ENCODE measurements around the gene SLC25A30.
"Not testable (repeated sequence)": the region's sequence is repeated elsewhere in the genome, so short reads cannot be mapped to it uniquely, and the experiment has no call there.

SLC25A30 gene

GRCh38 chr13:45391926-45392325, 26.2 kb downstream of the SLC25A30 start:
- DNase-seq (ENCODE audit: low read depth in 2 of 2) = no peak

DNA sequence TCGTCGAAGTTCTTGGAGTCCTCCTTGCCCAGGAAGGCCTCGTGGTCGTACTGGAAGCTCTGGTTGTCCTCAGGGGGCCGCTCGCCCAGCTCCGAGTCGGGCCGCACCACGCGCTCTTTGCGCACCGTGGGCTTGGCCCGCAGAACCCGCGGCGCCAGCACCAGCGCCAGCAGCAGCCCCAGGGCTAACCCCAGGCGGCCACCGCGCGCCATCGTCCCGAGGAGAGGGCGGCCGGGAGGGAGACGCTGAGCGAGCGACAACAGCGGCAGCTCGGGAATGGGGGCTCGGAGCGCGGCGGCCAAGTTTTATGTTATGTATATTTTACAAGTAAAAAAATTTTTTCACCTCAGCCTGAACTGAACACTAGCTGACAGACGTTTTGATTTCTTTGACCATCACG, 27.0 kb downstream of the SLC25A30 start:
- DNase-seq (ENCODE audit: low read depth in 2 of 2) = not testable (repeated sequence)

GRCh38 chr13:45390348-45390747, 27.8 kb downstream of the SLC25A30 start:
- not testable (repeated sequence) for DNase-seq (ENCODE audit: low read depth in 2 of 2)

DNA sequence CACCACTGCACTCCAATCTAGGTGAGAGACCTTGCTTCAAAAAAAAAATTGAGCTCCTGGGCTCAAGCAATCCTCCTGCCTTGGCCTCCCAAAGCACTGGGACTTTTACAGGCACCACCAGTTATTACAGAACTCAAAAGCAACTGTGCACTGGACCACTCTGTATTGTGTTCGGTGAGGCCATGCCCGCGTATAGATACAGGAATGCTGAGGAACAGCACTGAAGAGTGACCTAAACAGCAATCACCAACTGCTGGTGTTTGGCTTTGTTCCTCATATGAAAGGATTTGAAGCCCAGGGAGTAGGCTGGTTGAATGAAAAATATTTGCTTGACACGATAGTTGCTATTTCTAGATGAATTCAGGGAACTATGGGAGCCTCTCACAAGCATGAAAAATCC, 29.5 kb downstream of the SLC25A30 start:
- DNase-seq (ENCODE audit: low read depth in 2 of 2) = no peak

DNA sequence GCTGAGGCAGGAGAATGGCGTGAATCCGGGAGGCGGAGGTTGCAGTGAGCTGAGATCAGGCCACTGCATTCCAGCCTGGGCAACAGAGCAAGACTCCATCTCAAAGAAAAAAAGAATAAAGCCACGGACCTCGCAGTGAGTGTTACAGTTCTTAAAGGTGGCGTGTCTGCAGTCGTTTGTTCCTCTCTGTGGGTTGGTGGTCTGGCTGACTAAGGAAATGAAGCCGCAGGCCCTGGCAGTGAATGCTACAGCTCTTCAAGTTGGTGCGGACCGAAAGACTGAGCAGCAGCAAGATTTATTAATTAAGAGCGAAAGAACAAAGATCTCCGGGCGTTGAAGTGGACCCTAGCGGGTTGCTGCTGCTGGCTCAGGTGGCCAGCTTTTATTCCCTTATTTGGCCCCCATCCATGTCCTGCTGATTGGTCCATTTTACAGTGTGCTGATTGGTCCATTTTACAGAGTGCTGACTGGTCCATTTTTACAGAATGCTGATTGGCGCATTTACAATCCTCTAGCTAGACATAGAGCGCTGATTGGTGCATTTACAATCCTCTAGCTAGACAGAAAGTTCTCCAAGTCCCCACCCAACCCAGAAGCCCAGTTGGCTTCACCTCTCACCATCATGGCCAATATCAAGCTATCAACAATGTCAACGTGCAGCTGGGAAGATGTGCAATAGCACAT, 31.1 kb downstream of the SLC25A30 start:
- not testable (repeated sequence) for DNase-seq (ENCODE audit: low read depth in 2 of 2)

- DNase-seq (ENCODE audit: low read depth in 2 of 2) = no peak
Measured at GRCh38 chr13:45385907-45386553, 32.1 kb downstream of the SLC25A30 start.

DNA sequence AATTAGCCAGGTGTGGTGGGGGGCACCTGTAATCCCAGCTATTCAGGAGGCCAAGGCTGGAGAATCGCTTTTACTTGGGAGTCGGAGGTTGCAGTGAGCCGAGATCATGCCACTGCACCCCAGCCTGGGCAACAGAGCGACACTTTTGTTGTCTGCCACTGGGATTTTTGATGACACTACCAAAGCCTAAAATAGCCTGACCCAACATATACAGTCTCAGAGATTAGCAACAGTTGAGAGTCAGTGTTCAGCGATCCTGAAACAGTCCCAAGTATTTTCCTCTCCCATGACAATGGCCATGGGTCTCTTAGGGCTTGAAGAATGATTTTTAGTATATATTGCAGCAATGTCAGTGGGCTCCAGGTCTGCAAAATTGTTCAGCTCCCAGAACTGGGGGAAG, 32.9 kb downstream of the SLC25A30 start:
- DNase-seq (ENCODE audit: low read depth in 2 of 2) = no peak

GRCh38 chr13:45384474-45385174, 33.5 kb downstream of the SLC25A30 start:
- DNase-seq (ENCODE audit: low read depth in 2 of 2) = no peak

- DNase-seq (ENCODE audit: low read depth in 2 of 2) = not testable (repeated sequence)
Measured at GRCh38 chr13:45382739-45383138, 35.4 kb downstream of the SLC25A30 start.

DNA sequence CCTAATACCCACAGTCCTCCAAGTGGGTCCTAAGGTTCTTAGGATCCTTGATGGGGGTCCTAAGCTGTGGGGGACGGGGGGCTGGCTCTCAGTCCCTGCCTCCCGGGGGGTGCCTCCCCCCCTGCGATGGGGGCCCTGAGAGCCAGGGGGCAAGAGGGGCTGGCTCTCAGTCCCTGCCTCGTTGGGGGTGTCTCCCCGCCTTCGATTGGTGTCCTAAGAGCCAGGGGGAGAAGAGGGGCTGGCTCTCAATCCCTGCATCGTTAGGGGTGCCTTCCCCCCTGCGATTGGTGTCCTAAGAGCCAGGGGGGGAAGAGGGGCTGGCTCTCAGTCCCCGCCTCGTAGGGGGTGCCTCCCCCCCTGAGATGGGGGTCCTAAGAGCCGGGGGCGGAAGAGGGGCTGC, 37.0 kb downstream of the SLC25A30 start:
- DNase-seq (ENCODE audit: low read depth in 2 of 2) = no peak

DNA sequence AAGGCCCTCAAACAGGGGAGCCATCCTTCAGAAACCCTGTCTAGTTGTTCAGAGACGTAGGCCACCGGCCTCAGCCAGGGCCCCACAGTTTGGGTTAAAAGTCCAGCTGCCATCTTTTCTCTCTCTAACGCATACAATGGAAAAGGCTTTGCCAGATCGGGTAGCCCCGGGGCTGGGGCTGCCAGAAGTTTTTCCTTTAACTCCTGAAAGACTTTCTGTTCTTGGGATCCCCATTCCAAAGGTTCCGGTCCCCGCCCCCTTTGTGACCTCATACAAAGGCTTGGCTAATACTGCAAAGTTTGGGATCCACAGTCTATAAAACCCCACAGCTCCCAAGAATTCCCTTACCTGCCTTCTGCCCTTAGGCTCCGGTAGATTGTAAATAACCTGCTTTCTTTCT, 37.5 kb downstream of the SLC25A30 start:
- DNase-seq (ENCODE audit: low read depth in 2 of 2) = not testable (repeated sequence)

GRCh38 chr13:45379516-45379915, 38.7 kb downstream of the SLC25A30 start:
- DNase-seq (ENCODE audit: low read depth in 2 of 2) = not testable (repeated sequence)

DNA sequence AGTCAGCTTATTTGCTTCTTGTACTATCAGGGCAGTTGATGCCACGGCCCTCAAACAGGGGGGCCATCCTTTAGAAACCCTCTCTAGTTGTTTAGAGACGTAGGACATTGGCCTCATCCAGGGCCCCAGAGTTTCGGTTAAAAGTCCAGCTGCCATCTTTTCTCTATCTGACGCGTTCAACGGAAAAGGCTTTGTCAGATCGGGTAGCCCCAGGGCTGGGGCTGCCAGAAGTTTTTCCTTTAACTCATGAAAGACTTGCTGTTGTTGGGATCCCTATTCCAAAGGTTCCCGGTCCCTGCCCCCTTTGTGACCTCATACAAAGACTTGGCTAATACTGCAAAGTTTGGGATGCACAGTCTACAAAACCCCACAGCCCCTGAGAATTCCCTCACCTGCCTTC, 39.4 kb downstream of the SLC25A30 start:
- DNase-seq (ENCODE audit: low read depth in 2 of 2) = not testable (repeated sequence)

DNA sequence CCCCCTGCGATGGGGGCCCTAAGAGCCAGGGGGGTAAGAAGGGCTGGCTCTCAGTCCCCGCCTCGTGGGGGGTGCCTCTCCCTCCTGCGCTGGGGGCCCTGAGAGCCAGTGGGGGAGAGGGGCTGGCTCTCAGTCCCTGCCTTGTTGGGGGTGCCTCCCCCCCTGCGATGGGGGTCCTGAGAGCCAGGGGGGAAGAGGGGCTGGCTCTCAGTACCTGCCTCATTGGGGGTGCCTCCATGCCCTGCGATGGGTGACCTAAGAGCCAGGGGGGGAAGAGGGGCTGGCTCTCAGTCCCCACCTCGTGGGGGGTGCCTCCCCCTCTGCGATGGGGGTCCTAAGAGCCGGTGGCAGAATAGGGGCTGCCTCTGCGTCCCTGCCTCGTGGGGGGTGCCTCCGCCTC, 40.9 kb downstream of the SLC25A30 start:
- DNase-seq (ENCODE audit: low read depth in 2 of 2) = not testable (repeated sequence)

DNA sequence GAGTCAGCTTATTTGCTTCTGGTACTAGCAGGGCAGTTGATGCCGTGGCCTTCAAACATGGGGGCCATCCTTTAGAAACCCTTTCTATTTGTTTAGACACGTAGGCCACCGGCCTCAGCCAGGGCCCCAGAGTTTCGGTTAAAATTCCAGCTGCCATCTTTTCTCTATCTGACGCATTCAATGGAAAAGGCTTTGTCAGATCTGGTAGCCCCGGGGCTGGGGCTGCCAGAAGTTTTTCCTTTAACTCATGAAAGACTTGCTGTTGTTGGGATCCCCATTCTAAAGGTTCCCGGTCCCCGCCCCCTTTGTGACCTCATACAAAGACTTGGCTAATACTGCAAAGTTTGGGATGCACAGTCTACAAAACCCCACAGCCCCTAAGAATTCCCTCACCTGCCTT, 41.5 kb downstream of the SLC25A30 start:
- not testable (repeated sequence) for DNase-seq (ENCODE audit: low read depth in 2 of 2)

DNA sequence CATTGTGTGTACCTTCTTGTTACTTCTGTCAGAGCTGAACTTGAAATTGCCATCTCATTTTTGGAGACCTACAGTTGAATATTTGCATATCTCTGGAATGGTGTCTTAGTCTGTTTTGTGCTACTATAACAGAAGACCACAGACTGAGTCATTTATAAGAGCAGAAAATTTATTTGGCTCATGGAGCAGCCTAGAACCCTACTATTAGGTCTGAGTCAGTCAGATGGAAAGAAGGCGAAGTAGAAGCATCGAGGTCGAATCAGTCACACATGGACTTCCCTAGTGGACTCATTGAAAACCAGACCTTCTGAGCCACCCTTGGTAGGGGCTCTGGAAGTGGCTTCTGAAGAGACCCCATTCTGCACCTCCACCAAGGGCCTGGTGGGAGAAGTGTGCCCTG, 43.3 kb downstream of the SLC25A30 start:
- no peak for DNase-seq (ENCODE audit: low read depth in 2 of 2)

GRCh38 chr13:45373162-45373547, 45.0 kb downstream of the SLC25A30 start:
- DNase-seq (ENCODE audit: low read depth in 2 of 2) = no peak

DNA sequence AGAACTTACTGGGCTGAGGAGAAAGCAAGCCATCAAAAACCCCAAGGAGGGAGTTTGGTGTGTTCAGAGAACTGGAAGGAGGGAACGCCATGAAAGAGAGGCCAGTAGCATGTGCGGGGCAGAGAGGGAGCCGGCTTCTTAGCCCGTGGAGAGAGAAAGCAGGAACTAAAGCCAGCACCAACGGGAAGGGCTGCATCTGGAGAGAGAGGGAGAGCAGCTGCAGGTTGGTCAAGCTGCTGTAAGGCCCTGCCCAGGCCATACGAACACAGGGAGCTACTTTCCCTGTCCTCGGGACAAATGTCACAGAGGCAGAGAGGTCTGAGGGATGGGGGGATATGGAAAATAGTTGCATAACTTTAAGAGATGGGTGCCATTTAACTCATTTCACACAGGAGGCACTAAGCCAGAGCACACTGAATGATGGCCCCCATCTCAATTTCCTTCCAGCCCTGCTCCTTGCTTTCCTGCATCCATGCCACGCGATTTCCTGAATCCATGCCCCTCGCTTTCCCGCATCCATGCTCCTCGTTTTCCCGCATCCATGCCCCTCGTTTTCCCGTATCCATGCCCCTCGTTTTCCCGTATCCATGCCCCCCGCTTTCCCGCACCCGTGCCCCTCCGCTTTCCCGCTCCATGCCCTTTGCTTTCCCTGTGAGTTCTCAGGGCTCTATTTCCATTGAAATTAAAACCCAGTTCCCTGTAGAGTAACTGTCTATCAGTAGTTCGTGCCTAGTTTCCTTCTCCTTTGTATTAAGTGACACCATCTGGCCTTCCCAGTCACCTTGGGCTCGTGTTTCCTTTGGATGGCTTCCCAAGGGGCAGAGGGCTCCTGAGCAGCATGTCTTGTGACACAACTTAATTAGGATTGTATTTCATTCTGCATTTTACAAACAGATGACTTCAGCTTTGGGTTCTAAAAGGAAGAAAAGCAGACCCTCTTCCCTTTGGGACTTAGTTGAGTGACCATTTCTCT, 45.7 kb downstream of the SLC25A30 start:
- no peak for DNase-seq (ENCODE audit: low read depth in 2 of 2)

DNA sequence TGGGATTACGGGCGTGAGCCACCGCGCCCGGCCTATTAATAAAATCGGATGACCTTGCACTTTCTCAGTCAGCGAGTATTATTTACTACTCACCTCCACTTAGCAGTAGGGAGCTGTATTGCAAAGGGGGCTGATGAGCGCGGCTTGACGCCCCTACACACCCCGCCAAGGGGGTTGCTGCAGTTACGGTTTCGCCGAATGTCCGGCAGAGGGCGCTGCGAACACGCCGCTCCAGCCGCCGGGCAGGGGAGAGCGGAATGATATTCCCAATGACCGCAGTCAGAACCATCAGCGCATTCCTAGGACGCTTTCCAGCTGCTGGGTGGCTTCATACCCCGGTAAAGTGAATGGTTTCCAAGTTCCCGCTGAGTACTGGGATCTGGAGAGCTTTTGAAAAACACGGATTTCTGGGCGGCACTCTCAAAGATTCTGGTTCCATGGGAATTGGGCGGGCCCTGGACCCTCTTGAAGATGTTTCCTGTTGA, 47.2 kb downstream of the SLC25A30 start:
- no peak for DNase-seq (ENCODE audit: low read depth in 2 of 2)

DNA sequence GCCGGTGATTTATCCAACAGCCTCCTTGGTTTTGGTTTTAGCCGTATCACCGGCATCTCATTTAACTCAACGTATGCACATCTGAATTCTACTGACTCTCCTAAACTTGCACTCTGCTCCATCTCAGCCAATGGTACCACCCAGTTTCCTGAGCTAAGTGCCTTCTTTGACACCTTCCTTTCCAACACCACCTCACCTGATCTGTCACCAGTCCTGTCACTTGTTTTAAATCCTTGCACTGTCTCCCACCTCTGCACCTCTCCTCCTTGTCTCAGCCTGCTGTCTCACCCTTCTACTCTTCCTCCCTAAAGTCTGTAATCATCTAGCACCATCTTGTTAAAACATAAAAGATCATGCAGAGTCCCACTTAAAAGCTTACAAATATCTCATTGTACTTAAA, 49.1 kb downstream of the SLC25A30 start:
- no peak for DNase-seq (ENCODE audit: low read depth in 2 of 2)

DNA sequence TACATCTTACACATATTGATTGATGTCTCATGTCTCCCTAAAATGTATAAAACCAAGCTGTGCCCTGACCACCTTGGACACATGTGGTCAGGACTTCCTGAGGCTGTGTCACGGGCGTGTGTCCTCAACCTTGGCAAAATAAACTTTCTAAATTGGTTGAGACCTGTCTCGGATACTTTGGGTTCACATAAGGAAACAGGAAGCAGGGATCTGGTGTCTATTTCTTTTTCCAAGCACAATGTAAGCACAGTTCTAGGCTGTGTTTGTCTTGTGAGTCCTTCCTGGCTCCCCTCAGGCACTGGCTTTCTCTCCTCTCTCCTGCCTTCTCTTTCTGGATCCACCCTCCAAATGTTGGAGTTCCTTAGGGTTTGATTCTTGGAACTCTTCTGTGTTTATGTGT, 49.6 kb downstream of the SLC25A30 start:
- no peak for DNase-seq (ENCODE audit: low read depth in 2 of 2)

DNA sequence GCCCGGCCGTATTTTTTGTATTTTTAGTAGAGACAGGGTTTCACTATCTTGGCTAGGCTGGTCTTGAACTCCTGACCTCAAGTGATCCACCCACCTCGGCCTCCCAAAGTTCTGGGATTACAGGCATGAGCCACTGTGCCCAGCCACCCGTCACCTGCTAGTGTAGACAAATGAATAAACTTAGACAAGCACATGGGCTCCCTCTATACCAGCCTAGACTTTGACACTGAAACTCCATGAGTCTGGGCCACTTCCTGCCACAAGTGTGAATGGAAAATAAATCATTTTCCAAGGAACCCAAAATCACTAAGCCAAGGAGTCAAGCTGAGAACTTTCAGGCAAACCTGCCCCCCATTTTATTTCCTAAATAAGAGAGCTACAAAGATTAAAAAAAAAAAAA, 50.2 kb downstream of the SLC25A30 start:
- no peak for DNase-seq (ENCODE audit: low read depth in 2 of 2)
